SK-N-SH (cell line): ENCODE results near the gene GLRA3. TPM values are rescaled to one million over a fixed set of nuclear protein-coding genes. Genes with fewer than 3 reads are reported as not detected.

Experiments used
- CTCF ChIA-PET: fragments of 300-600, 350-600 bp; formaldehyde crosslinking; extraction: SDS; loops from one replicate; lab custom pipeline; 2021; lab: Yijun Ruan, JAX
- POLR2A ChIA-PET: fragments of 350-600 bp; sonication (Branson Sonifier 250); formaldehyde crosslinking; extraction: SDS; loops from one replicate; lab custom pipeline; 2020; ENCODE audit warnings: antibody characterized with exemption, inconsistent platforms; lab: Yijun Ruan, JAX
- DNase-seq: peaks from one replicate; pipeline ENCODE4 v3.0.0; 2012
- H2AFZ ChIP-seq: fragments of 200-600 bp; sonication (generic); 2 replicates; pipeline ENCODE4 v1.8.1; 2016; ENCODE audit warnings: antibody characterized with exemption, mild to moderate bottlenecking, low read depth
- H3F3A ChIP-seq: fragments of 200-600 bp; sonication (generic); replicated peaks from 2 replicates; pipeline ENCODE3; 2016; ENCODE audit warnings: antibody characterized with exemption, mild to moderate bottlenecking; ENCODE audit not compliant: insufficient read depth
- H3K27ac ChIP-seq, 2 experiments: fragments of 200-500 bp in 1 of 2; fragments of 200-600 bp in 1 of 2; sonication (Bioruptor generic) in 1 of 2; sonication (generic), shearing (Covaris generic) in 1 of 2; 2 replicates each; pipeline versions ENCODE4 v1.5.1 to v1.6.1; 2014 to 2016; ENCODE audit warnings: low read depth in 2 of 2, inconsistent platforms in 1 of 2, low read length in 1 of 2, mild to moderate bottlenecking in 1 of 2, mixed read lengths in 1 of 2
- H3K27me3 ChIP-seq: fragments of 200-600 bp; sonication (generic), shearing (Covaris generic); 2 replicates; pipeline ENCODE4 v1.6.1; 2016; ENCODE audit warnings: mixed run types; ENCODE audit not compliant: insufficient read depth
- H3K36me3 ChIP-seq, 2 experiments: fragments of 200-500 bp in 1 of 2; fragments of 200-600 bp in 1 of 2; sonication (Bioruptor generic) in 1 of 2; sonication (generic) in 1 of 2; replicated peaks in 1 of 2; 2 replicates each; pipeline versions ENCODE3 to v1.5.1; 2014 to 2016; ENCODE audit warnings: low read length in 1 of 2, mild to moderate bottlenecking in 1 of 2; ENCODE audit not compliant: insufficient read depth in 2 of 2, control insufficient read depth in 1 of 2
- H3K4me1 ChIP-seq, 2 experiments: fragments of 200-500 bp in 1 of 2; fragments of 200-600 bp in 1 of 2; sonication (Bioruptor generic) in 1 of 2; sonication (generic), shearing (Covaris generic) in 1 of 2; 2 replicates each; pipeline versions ENCODE4 v1.5.1 to v1.6.1; 2014 to 2016; ENCODE audit warnings: low read depth in 1 of 2, low read length in 1 of 2, mixed run types in 1 of 2; ENCODE audit not compliant: insufficient read depth in 2 of 2, control insufficient read depth in 1 of 2
- H3K4me2 ChIP-seq: fragments of 200-600 bp; sonication (generic), shearing (Covaris generic); 2 replicates; pipeline ENCODE4 v1.6.1; 2017; ENCODE audit warnings: mixed run types
- H3K4me3 ChIP-seq, 2 experiments: fragments of 200-500 bp in 1 of 2; fragments of 200-600 bp in 1 of 2; sonication (Bioruptor generic) in 1 of 2; sonication (generic), shearing (Covaris generic) in 1 of 2; 2 replicates each; pipeline versions ENCODE4 v1.5.1 to v1.8.1; 2014 to 2016; ENCODE audit warnings: low read depth in 2 of 2, inconsistent platforms in 1 of 2, low read length in 1 of 2, mild to moderate bottlenecking in 1 of 2, mixed read lengths in 1 of 2, moderate library complexity in 1 of 2
- H3K79me2 ChIP-seq: fragments of 200-600 bp; sonication (generic); 2 replicates; pipeline ENCODE4 v1.8.1; 2017; ENCODE audit warnings: mild to moderate bottlenecking; ENCODE audit not compliant: insufficient read depth
- H3K9ac ChIP-seq: fragments of 200-600 bp; sonication (generic); 2 replicates; pipeline ENCODE4 v1.6.1; 2017; ENCODE audit warnings: mixed run types
- H3K9me2 ChIP-seq: fragments of 200-600 bp; sonication (generic); 2 replicates; pipeline ENCODE4 v1.6.1; 2017; ENCODE audit warnings: mixed run types
- H3K9me3 ChIP-seq: fragments of 200-600 bp; sonication (generic); 2 replicates; pipeline ENCODE4 v1.6.1; 2017; ENCODE audit warnings: mixed run types, mild to moderate bottlenecking, moderate library complexity
- H4K20me1 ChIP-seq: fragments of 200-600 bp; sonication (generic); 2 replicates; pipeline ENCODE4 v1.6.1; 2017; ENCODE audit warnings: mild to moderate bottlenecking, mixed run types; ENCODE audit not compliant: insufficient read depth
- CHD2 ChIP-seq: fragments of 150-350 bp; IDR thresholded peaks from 2 replicates; pipeline ENCODE4 v1.6.1; 2018; ENCODE audit warnings: low read length; ENCODE audit not compliant: partially characterized antibody
- ELF1 ChIP-seq: IDR thresholded peaks from 2 replicates; pipeline ENCODE4 v1.4.0; 2012
- FOSL2 ChIP-seq: IDR thresholded peaks from 2 replicates; pipeline ENCODE4 v1.4.0; 2012; ENCODE audit warnings: low read depth, mild to moderate bottlenecking, moderate library complexity, borderline replicate concordance
- IRF3 ChIP-seq: fragments of 150-350 bp; IDR thresholded peaks from 2 replicates; pipeline ENCODE4 v1.6.1; 2016; ENCODE audit warnings: mild to moderate bottlenecking, low read depth, low read length
- JUND ChIP-seq: IDR thresholded peaks from 2 replicates; pipeline ENCODE4 v1.4.0; 2012
- MAX ChIP-seq: IDR thresholded peaks from 2 replicates; pipeline ENCODE4 v1.4.0; 2012; ENCODE audit warnings: low read depth
- MEF2A ChIP-seq: IDR thresholded peaks from 2 replicates; pipeline ENCODE4 v1.4.0; 2012; ENCODE audit warnings: low read depth, borderline replicate concordance
- MXI1 ChIP-seq: IDR thresholded peaks from 2 replicates; pipeline ENCODE4 v1.6.1; 2012; ENCODE audit warnings: mild to moderate bottlenecking, low read depth, low read length, improper control_type of control experiment
- NFIC ChIP-seq: IDR thresholded peaks from 2 replicates; pipeline ENCODE4 v1.4.0; 2012; ENCODE audit warnings: borderline replicate concordance
- NRF1 ChIP-seq: IDR thresholded peaks from 2 replicates; pipeline ENCODE4 v1.6.1; 2012; ENCODE audit warnings: low read depth, mild to moderate bottlenecking, low read length
- PBX3 ChIP-seq: IDR thresholded peaks from 2 replicates; pipeline ENCODE4; 2012
- RCOR1 ChIP-seq: fragments of 150-350 bp; IDR thresholded peaks from 2 replicates; pipeline ENCODE4 v1.6.1; 2017; ENCODE audit warnings: antibody characterized with exemption, low read length
- RFX5 ChIP-seq: IDR thresholded peaks from 2 replicates; pipeline ENCODE4 v1.6.1; 2012; ENCODE audit warnings: mild to moderate bottlenecking, improper control_type of control experiment, low read length
- RXRA ChIP-seq: IDR thresholded peaks from 2 replicates; pipeline ENCODE4 v1.4.0; 2012; ENCODE audit warnings: low read depth, mild to moderate bottlenecking, borderline replicate concordance
- TAF1 ChIP-seq: IDR thresholded peaks from 2 replicates; pipeline ENCODE4 v1.6.1; 2012; ENCODE audit warnings: low read depth, mild to moderate bottlenecking, low read length, moderate library complexity, borderline replicate concordance
- USF2 ChIP-seq: fragments of 150-350 bp; IDR thresholded peaks from 2 replicates; pipeline ENCODE4 v1.6.1; 2017; ENCODE audit warnings: antibody characterized with exemption, low read length, low read depth, borderline replicate concordance
- YY1 ChIP-seq: IDR thresholded peaks from 2 replicates; pipeline ENCODE4 v1.4.0; 2012; ENCODE audit warnings: low read depth, mild to moderate bottlenecking
- WGBS: methylation state at CpG from one replicate; pipeline ENCODE4 v1.1.6; 2017; ENCODE audit warnings: low lambda C conversion rate; 5-methylcytosine and 5-hydroxymethylcytosine counted together
- polyA plus RNA-seq, 3 experiments: library from polyadenylated mRNA; depleted of rRNA; stranded (reverse); fragments of >200 nt; gene quantifications; 2 replicates each; pipeline ENCODE4 v1.2.3, GENCODE V29; 2012

Gene GLRA3
- polyA plus RNA-seq, 1 of the 3 experiments (the other 2 are of a cell fraction) = not detected

- Histone ChIP-seq H3K36me3 (no peaks in the 10 kb centered on the region), H3K27ac (no peak overlapping the region), H3K4me2 (no peak overlapping the region), H3K4me1 (no peaks in the 10 kb centered on the region), H4K20me1 (no peaks in the 10 kb centered on the region), H3K79me2 (no peaks in the 10 kb centered on the region), H3K4me3 (no peak overlapping the region), H3K9me3 (no peaks in the 10 kb centered on the region), H3K27me3 (no peaks in the 10 kb centered on the region), H3F3A (no peaks in the 10 kb centered on the region), H2AFZ (no peak overlapping the region), H3K9me2 (no peaks in the 10 kb centered on the region), H3K9ac (no peak overlapping the region)
- CTCF ChIA-PET = interaction anchor here (0.6 kb wide), 1 partner anchor 14 kb away, joined by 3 read pairs; no protein-coding TSS in a partner anchor
- POLR2A ChIA-PET = no interaction called here
- no peak for DNase-seq
- 18% methylated on average over 1 of the region's 1 CpG for WGBS
- TF ChIP-seq MAX (no peak), CHD2 (no peak), JUND (no peak), FOSL2 (no peak), TAF1 (no peak), IRF3 (no peak)
Measured at GRCh38 chr4:174626342-174627008, 202.6 kb downstream of the GLRA3 start.

- Histone ChIP-seq H3K4me1 (no peaks in the 10 kb centered on the region), H3K9me3 (no peaks in the 10 kb centered on the region), H3K9me2 (no peaks in the 10 kb centered on the region), H3K27ac (no peak overlapping the region), H2AFZ (no peak overlapping the region), H3K79me2 (no peaks in the 10 kb centered on the region), H3K9ac (no peak overlapping the region), H3K36me3 (no peaks in the 10 kb centered on the region), H3K4me2 (no peak overlapping the region), H3K27me3 (no peaks in the 10 kb centered on the region), H4K20me1 (no peaks in the 10 kb centered on the region), H3K4me3 (no peak overlapping the region), H3F3A (no peaks in the 10 kb centered on the region)
- no peak for DNase-seq
- 37% methylated on average over 3 of the region's 3 CpGs for WGBS
- ChIA-PET POLR2A (no interaction called here), CTCF (no interaction called here)
- TF ChIP-seq IRF3 (no peak), FOSL2 (no peak), NRF1 (no peak), RXRA (no peak), MEF2A (no peak), USF2 (no peak), RFX5 (no peak), CHD2 (no peak), MXI1 (no peak), PBX3 (no peak), NFIC (no peak), YY1 (no peak), RCOR1 (no peak), ELF1 (no peak)
Measured at GRCh38 chr4:174616661-174617060, 212.4 kb downstream of the GLRA3 start.
